Subcutaneous abdominal adipose tissue (tissue), 5 donors: ENCODE measurements around the gene HIF3A.
"Not testable (repeated sequence)": the region's sequence is repeated elsewhere in the genome, so short reads cannot be mapped to it uniquely, and the experiment has no call there.

ENCODE experiments used
- H3K27ac ChIP-seq: one replicate; pipeline ENCODE4 v1.7.0; 2013; ENCODE audit warnings: low read depth, mild to moderate bottlenecking, inconsistent platforms, low read length, moderate library complexity
- H3K27me3 ChIP-seq, 5 donors: one replicate each; pipeline ENCODE4 v1.7.0; 2013; ENCODE audit warnings: low read length in 5 of 5, inconsistent platforms in 1 of 5; ENCODE audit not compliant: control insufficient read depth in 5 of 5, insufficient read depth in 4 of 5
- H3K36me3 ChIP-seq, 5 donors: one replicate each; pipeline ENCODE4 v1.7.0; 2013; ENCODE audit warnings: low read length in 5 of 5; ENCODE audit not compliant: control insufficient read depth in 5 of 5, insufficient read depth in 5 of 5
- H3K4me1 ChIP-seq, 5 donors: one replicate each; pipeline ENCODE4 v1.7.0; 2013; ENCODE audit warnings: low read length in 5 of 5, mild to moderate bottlenecking in 3 of 5, moderate library complexity in 1 of 5; ENCODE audit not compliant: control insufficient read depth in 5 of 5, insufficient read depth in 5 of 5
- H3K4me3 ChIP-seq, 5 donors: one replicate each; pipeline ENCODE4 v1.7.0; 2013; ENCODE audit warnings: low read length in 5 of 5, low read depth in 1 of 5
- H3K9ac ChIP-seq, 5 donors: one replicate each; pipeline ENCODE4 v1.7.0; 2013; ENCODE audit warnings: low read length in 5 of 5, mild to moderate bottlenecking in 4 of 5, moderate library complexity in 3 of 5
- H3K9me3 ChIP-seq, 5 donors: one replicate each; pipeline ENCODE4 v1.7.0; 2013; ENCODE audit warnings: low read length in 5 of 5; ENCODE audit not compliant: control insufficient read depth in 5 of 5
- donor health status: healthy.
- donor health status: healthy.
- donor health status: healthy.
- donor health status: healthy.
- donor health status: healthy.

HIF3A gene

DNA sequence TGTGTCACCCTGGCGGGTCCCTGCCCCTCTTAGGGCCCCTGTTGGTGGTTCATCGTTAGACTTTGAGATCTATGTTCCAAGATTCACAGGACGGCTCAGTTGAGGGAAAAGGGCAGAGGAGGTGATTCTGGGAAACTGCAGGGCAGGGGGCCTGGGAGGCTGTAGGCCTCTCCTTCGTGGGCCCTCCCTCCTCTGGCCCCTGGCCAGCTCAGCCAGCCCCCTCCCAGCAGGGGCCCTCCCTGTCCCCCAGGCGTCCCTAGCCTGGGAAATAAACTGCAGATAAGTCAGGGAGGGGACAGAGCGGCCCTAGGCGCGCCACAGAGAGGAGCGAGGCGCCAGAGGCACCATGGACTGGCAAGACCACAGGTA lies 6.5 kb downstream of the HIF3A start:
- peaks cover 0 to 2% (median 0%) of the 10 kb centered on the region in 5 donors for H3K27me3 ChIP-seq
- peaks cover 4 to 13% (median 10%) of the 10 kb centered on the region in 5 donors for H3K9me3 ChIP-seq
- no peak overlapping the region for H3K4me3 ChIP-seq
- peaks cover 0 to 36% (median 22%) of the 10 kb centered on the region in 5 donors for H3K36me3 ChIP-seq
- H3K27ac ChIP-seq: no peak overlapping the region
- H3K9ac ChIP-seq: no peak overlapping the region
- H3K4me1 ChIP-seq: peaks cover 4 to 33% (median 30%) of the 10 kb centered on the region in 5 donors

DNA sequence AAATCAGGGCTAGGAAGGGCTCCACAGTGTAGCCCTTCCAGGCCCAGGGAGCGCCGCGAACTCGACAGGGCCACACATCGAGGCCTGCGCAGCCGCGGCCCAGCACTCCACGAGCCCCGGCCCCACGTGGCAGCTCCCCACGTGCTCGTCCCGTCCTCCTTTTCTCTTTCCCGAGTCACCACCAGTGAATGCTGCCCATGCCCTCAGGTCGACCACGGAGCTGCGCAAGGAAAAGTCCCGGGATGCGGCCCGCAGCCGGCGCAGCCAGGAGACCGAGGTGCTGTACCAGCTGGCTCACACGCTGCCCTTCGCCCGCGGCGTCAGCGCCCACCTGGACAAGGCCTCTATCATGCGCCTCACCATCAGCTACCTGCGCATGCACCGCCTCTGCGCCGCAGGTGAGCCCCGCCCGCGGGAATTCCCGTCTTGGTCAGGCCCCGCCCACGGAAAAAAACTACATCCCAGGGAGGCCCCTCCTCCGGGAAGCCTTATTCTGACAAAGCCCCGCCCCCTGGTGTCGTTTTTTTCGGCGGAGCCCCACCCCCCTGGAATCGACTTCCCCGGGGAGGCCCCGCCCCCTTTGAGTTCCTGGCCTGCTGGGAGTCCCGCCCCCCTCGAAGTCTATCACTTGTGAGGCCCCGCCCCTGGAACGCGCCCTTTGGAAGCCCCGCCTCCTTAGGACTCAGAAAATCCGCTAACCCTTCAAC lies 7.0 kb downstream of the HIF3A start:
- Histone ChIP-seq H3K4me1 (peaks cover 0 to 28% (median 25%) of the 10 kb centered on the region in 5 donors), H3K36me3 (peaks cover 0 to 41% (median 22%) of the 10 kb centered on the region in 5 donors), H3K27ac (no peak overlapping the region), H3K9ac (no peak overlapping the region), H3K4me3 (no peak overlapping the region), H3K9me3 (peaks cover 4 to 13% (median 10%) of the 10 kb centered on the region in 5 donors), H3K27me3 (peaks cover 0 to 2% (median 0%) of the 10 kb centered on the region in 5 donors)

DNA sequence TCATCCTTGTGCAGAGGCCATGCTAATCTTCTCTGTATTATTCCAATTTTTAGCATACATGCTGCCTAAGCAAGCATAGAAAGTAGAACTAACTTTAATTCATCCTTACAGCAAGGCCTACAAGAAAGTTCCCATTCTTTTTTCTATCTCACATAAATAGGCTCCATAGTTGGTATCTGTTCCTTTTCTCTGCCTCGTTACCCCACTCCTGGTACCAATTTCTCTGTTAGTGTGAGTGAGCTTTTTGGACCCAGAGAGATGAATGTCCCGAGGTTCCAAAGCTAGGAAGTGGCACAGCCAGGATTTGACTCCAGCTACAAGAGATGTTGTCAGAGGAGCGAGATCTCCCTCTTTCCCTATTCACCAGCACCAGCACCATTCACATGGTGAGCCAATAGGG lies 9.7 kb downstream of the HIF3A start:
- H3K9ac ChIP-seq: no peak overlapping the region
- H3K27ac ChIP-seq: no peak overlapping the region
- H3K27me3 ChIP-seq: peaks cover 0 to 2% (median 0%) of the 10 kb centered on the region in 5 donors
- H3K36me3 ChIP-seq: peaks cover 0 to 60% (median 35%) of the 10 kb centered on the region in 5 donors
- no peak overlapping the region for H3K4me3 ChIP-seq
- peaks cover 0 to 2% (median 0%) of the 10 kb centered on the region in 5 donors for H3K4me1 ChIP-seq
- peaks cover 4 to 13% (median 10%) of the 10 kb centered on the region in 5 donors for H3K9me3 ChIP-seq

DNA sequence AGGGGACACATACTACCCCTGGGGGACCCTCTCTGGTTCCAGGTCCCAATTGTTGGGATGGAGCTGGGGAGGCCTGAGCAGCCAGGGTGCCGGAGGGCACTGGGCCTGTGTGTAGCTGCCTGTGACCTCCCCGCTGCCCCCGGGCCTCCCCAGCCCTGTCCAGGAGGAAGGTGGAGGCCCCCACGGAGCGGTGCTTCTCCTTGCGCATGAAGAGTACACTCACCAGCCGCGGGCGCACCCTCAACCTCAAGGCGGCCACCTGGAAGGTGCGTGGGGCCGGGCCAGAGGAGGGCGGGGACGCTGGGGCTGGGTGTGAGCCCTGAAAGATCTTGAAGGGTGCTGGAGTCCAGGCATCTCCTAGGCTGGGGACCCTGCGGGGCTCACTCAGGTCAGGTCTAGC lies 11.7 kb downstream of the HIF3A start:
- peaks cover 0 to 2% (median 0%) of the 10 kb centered on the region in 5 donors for H3K4me1 ChIP-seq
- peaks cover 0 to 2% (median 0%) of the 10 kb centered on the region in 5 donors for H3K27me3 ChIP-seq
- peaks cover 0 to 72% (median 45%) of the 10 kb centered on the region in 5 donors for H3K36me3 ChIP-seq
- H3K9ac ChIP-seq: no peak overlapping the region
- no peak overlapping the region for H3K27ac ChIP-seq
- no peak overlapping the region for H3K4me3 ChIP-seq
- peaks cover 4 to 13% (median 10%) of the 10 kb centered on the region in 5 donors for H3K9me3 ChIP-seq

DNA sequence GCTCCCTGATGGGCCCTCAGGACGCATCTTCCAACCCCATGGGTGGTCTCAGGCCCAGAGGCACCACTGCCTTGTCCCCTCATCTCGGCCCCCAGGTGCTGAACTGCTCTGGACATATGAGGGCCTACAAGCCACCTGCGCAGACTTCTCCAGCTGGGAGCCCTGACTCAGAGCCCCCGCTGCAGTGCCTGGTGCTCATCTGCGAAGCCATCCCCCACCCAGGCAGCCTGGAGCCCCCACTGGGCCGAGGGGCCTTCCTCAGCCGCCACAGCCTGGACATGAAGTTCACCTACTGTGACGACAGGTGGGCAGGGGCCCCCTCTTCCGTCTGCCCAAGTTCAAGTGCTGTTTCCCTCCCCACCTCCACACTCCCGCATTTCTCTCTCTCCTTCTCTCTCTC lies 12.2 kb downstream of the HIF3A start:
- H3K9me3 ChIP-seq: peaks cover 4 to 13% (median 10%) of the 10 kb centered on the region in 5 donors
- H3K4me1 ChIP-seq: peaks cover 0 to 2% (median 0%) of the 10 kb centered on the region in 5 donors
- no peaks in the 10 kb centered on the region for H3K27me3 ChIP-seq
- no peak overlapping the region for H3K9ac ChIP-seq
- H3K4me3 ChIP-seq: no peak overlapping the region
- peaks cover 0 to 72% (median 42%) of the 10 kb centered on the region in 5 donors for H3K36me3 ChIP-seq
- H3K27ac ChIP-seq: no peak overlapping the region

DNA sequence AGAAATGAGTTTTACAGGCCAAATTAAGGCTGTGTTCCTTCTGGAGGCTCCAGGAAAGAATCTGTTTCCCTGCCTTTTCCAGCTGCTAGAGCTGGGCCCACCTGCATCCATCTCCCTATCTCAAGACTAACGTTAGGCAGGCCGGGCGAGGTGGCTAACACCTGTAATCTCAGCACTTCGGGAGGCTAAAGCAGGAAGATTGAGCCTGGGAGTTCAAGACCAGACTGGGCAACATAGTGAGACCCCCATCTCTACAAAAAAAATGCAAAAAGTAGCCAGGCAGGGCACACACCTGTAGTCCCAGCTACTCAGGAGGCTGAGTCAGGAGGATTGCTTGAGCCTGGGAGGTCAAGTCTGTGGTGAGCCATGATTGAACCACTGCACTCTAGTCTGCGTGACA lies 14.6 kb downstream of the HIF3A start:
- peaks cover 0 to 49% (median 28%) of the 10 kb centered on the region in 5 donors for H3K36me3 ChIP-seq
- H3K4me3 ChIP-seq: no peak overlapping the region
- peaks cover 2 to 6% (median 5%) of the 10 kb centered on the region in 5 donors for H3K9me3 ChIP-seq
- no peak overlapping the region for H3K27ac ChIP-seq
- no peak overlapping the region for H3K9ac ChIP-seq
- no peaks in the 10 kb centered on the region for H3K27me3 ChIP-seq
- H3K4me1 ChIP-seq: no peaks in the 10 kb centered on the region

DNA sequence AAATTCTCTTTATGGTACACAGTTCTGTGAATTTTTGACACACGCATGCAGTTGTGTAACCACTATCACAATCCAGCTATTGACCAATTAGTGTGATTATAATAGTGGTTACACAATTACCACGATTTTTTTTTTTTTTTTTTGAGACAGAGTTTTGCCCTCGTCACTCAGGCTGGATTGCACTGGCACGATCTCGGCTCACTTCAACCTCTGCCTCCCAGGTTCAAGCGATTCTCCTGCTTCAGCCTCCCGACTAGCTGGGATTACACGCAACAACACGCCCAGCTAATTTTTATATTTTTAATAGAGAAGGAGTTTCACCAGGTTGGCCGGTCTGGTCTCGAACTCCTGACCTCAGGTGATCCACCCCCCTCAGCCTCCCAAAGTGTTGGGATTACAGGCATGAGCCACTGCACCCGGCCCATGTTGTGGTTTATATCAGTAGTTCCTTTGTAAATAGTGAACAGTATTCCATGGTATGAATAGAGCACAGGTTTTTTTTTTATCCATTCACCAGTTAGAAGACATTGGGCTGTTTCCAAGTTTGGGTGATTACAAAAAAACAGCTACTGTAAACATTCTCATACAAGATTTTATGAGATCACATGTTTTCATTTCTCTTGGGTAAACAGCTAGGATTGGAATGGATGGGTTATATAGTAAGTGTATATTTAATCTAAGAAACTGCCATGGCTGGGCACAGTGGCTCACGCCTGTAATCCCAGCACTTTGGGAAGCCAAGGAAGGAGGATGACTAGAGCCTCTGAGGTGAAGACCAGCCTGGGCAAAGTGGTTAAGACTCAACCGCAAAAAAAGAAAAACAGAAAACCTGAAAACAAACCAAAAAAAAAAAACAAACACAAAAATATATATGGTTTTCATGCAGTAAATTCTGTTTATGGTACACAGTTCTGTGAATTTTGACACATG lies 17.0 kb downstream of the HIF3A start:
- H3K4me1 ChIP-seq, H3K27me3 ChIP-seq, H3K9me3 ChIP-seq, H3K9ac ChIP-seq, H3K4me3 ChIP-seq, H3K27ac ChIP-seq: not testable (repeated sequence)
- H3K36me3 ChIP-seq: peaks cover 0 to 37% (median 27%) of the 10 kb centered on the region in 5 donors

DNA sequence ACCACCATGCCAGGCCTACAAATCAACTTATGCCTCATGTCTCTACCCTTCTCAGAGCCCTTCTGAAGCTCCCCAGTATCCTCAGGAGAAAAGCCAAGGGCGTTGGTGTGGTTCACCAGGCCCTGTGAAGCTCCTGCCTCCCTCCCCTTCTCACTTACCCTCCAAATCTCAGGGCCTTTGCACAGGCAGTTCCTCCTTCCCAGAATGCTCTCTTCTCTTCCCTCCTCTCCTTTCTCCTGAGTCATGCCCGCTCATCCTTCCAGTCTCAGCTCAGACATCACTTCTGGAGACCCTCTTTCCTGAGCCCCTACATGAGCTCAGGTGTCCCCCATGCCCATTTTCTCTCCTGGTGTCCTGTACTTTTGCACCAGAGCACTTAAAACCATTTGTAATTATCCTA lies 20.5 kb downstream of the HIF3A start:
- Histone ChIP-seq H3K4me3 (no peak overlapping the region), H3K4me1 (no peaks in the 10 kb centered on the region), H3K36me3 (peaks cover 0 to 31% (median 21%) of the 10 kb centered on the region in 5 donors), H3K9ac (no peak overlapping the region), H3K9me3 (no peaks in the 10 kb centered on the region), H3K27ac (no peak overlapping the region), H3K27me3 (no peaks in the 10 kb centered on the region)

DNA sequence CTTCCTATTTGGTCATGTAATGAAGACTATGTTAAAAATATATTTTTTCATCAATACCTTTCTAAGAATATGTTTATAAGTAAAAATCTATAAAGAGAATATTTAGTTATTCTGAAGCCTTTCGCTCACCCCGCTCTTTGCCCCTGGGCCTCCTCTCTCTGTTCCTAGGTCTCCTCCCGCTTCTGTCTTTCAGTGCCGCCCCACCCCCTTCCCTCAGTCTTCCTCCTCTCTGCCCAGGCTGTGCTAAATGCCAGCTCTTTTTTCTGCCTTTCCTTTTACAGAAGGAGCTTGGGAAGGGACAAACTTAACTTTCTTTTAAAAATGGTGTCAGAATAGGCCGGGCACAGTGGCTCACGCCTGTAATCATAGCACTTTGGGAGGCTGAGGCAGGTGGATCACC lies 22.8 kb downstream of the HIF3A start:
- Histone ChIP-seq H3K9me3 (no peaks in the 10 kb centered on the region), H3K27ac (no peak overlapping the region), H3K4me1 (no peaks in the 10 kb centered on the region), H3K36me3 (peaks cover 0 to 40% (median 25%) of the 10 kb centered on the region in 5 donors), H3K4me3 (no peak overlapping the region), H3K9ac (no peak overlapping the region), H3K27me3 (no peaks in the 10 kb centered on the region)

DNA sequence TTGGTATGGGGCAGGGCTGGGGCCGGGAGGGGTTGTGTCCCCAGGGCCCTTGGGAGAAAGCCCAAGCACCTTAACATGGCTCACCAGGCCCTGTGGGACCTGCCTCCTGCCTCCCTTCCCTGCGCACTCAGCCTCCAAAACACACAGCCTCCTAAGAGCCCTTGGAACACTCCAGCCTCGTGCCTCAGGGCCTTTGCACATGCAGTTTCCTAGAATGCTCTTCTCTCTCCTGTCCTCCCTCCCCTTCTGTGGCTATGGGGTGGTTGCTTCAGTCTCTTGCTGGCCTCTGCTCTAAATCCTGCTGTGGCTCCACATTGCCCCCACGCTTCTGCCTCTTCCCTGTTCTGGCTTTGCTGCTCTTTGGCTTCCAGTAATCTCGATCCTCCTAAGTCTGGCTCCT lies 23.7 kb downstream of the HIF3A start:
- no peaks in the 10 kb centered on the region for H3K9me3 ChIP-seq
- no peaks in the 10 kb centered on the region for H3K4me1 ChIP-seq
- no peak overlapping the region for H3K27ac ChIP-seq
- no peak overlapping the region for H3K4me3 ChIP-seq
- H3K27me3 ChIP-seq: no peaks in the 10 kb centered on the region
- H3K9ac ChIP-seq: no peak overlapping the region
- peaks cover 0 to 45% (median 29%) of the 10 kb centered on the region in 5 donors for H3K36me3 ChIP-seq
